Parathyroid adenoma (tissue), 2 donors: Measurements from ENCODE around the gene DDX54.

Experiments used
- H2AFZ ChIP-seq: fragments of 300-600 bp; sonication (generic); one replicate; pipeline ENCODE4 v1.7.0; 2017; ENCODE audit warnings: antibody characterized with exemption, mild to moderate bottlenecking
- H3K27ac ChIP-seq: fragments of 300-600 bp; sonication (generic); one replicate; pipeline ENCODE4 v1.7.0; 2017
- H3K27me3 ChIP-seq: fragments of 300-600 bp; sonication (generic); one replicate; pipeline ENCODE4 v1.7.0; 2017; ENCODE audit warnings: low read length; ENCODE audit not compliant: control insufficient read depth, insufficient read depth
- H3K36me3 ChIP-seq: fragments of 300-600 bp; sonication (generic); one replicate; pipeline ENCODE4 v1.7.0; 2017; ENCODE audit warnings: low read length; ENCODE audit not compliant: control insufficient read depth, insufficient read depth
- H3K4me1 ChIP-seq: fragments of 300-600 bp; sonication (generic); one replicate; pipeline ENCODE4 v1.7.0; 2017; ENCODE audit warnings: control low read depth
- H3K4me2 ChIP-seq: fragments of 300-600 bp; sonication (generic); one replicate; pipeline ENCODE4 v1.7.0; 2017; ENCODE audit warnings: low read length
- H3K4me3 ChIP-seq: fragments of 300-600 bp; sonication (generic); one replicate; pipeline ENCODE4 v1.7.0; 2017; ENCODE audit warnings: low read depth, low read length
- H3K79me2 ChIP-seq: fragments of 300-600 bp; sonication (generic); one replicate; pipeline ENCODE4 v1.7.0; 2017; ENCODE audit warnings: control low read depth
- H3K9ac ChIP-seq: fragments of 300-600 bp; sonication (generic); one replicate; pipeline ENCODE4 v1.7.0; 2017; ENCODE audit warnings: mild to moderate bottlenecking
- H3K9me3 ChIP-seq: fragments of 300-600 bp; sonication (generic); one replicate; pipeline ENCODE4 v1.7.0; 2017; ENCODE audit warnings: low read length; ENCODE audit not compliant: control insufficient read depth
- CTCF ChIP-seq: fragments of 300-600 bp; sonication (generic); IDR thresholded peaks from one replicate; pipeline ENCODE4 v1.7.0; 2017; ENCODE audit warnings: antibody characterized with exemption, mild to moderate bottlenecking
- donor health status: primary hyperparathyroidism.

Gene DDX54

GRCh38 chr12:113136990-113137511 lies 48.2 kb downstream of the DDX54 start:
- peak overlapping the region; percentile 96 for H3K27ac ChIP-seq
- H2AFZ ChIP-seq = no peak overlapping the region
- H3K4me1 ChIP-seq = peaks cover 71% of the 10 kb centered on the region
- no peaks in the 10 kb centered on the region for H3K36me3 ChIP-seq
- TF ChIP-seq CTCF = no peak
- peak overlapping the region; percentile 62 for H3K4me2 ChIP-seq
- H3K9ac ChIP-seq = no peak overlapping the region
- H3K4me3 ChIP-seq = no peak overlapping the region
- H3K27me3 ChIP-seq = no peaks in the 10 kb centered on the region
- peaks cover 30% of the 10 kb centered on the region for H3K79me2 ChIP-seq
- H3K9me3 ChIP-seq = no peaks in the 10 kb centered on the region

- Histone ChIP-seq H3K9me3 (no peaks in the 10 kb centered on the region), H3K36me3 (no peaks in the 10 kb centered on the region), H3K4me1 (peaks cover 65% of the 10 kb centered on the region), H2AFZ (peak overlapping the region; percentile 84), H3K27me3 (no peaks in the 10 kb centered on the region), H3K4me2 (peak overlapping the region; percentile 62), H3K9ac (no peak overlapping the region), H3K79me2 (peaks cover 34% of the 10 kb centered on the region), H3K27ac (peak overlapping the region; percentile 96), H3K4me3 (peak overlapping the region; percentile 86)
- no peak for TF ChIP-seq CTCF
These were observed 48.9 kb downstream of the DDX54 start for GRCh38 chr12:113136128-113136989.

GRCh38 chr12:113135178-113136127 lies 49.8 kb downstream of the DDX54 start, which contains the start of gene RASAL1:
Gene RASAL1, minus strand, starts transcription at chr12:113135761. Its CDS starts 299 bp downstream, at chr12:113135462.
- no peaks in the 10 kb centered on the region for H3K9me3 ChIP-seq
- peak within 1 kb of the TSS; percentile 54 for H3K9ac ChIP-seq
- H2AFZ ChIP-seq = peak within 1 kb of the TSS; percentile 84
- TF ChIP-seq CTCF = peak; percentile 85
- H3K79me2 ChIP-seq = peaks cover 38% of the 10 kb centered on the region
- H3K4me2 ChIP-seq = peak within 1 kb of the TSS; percentile 83
- peaks cover 60% of the 10 kb centered on the region for H3K4me1 ChIP-seq
- peak within 1 kb of the TSS; percentile 96 for H3K27ac ChIP-seq
- H3K36me3 ChIP-seq = no peaks in the 10 kb centered on the region
- peak within 1 kb of the TSS; percentile 86 for H3K4me3 ChIP-seq
- no peaks in the 10 kb centered on the region for H3K27me3 ChIP-seq

- Histone ChIP-seq H3K27me3 (no peaks in the 10 kb centered on the region), H3K36me3 (no peaks in the 10 kb centered on the region), H3K27ac (peak overlapping the region; percentile 96), H3K9me3 (no peaks in the 10 kb centered on the region), H3K79me2 (peaks cover 45% of the 10 kb centered on the region), H3K4me2 (peak overlapping the region; percentile 83), H2AFZ (no peak overlapping the region), H3K4me3 (peak overlapping the region; percentile 86), H3K4me1 (peaks cover 61% of the 10 kb centered on the region), H3K9ac (peak overlapping the region; percentile 54)
- no peak for TF ChIP-seq CTCF
These were observed 50.7 kb downstream of the DDX54 start for GRCh38 chr12:113134521-113134951.
